GM18499 (cell line): ENCODE results near the gene SLC38A8.

Experiments used
- ATAC-seq: cut with Tn5 transposase; IDR thresholded peaks from one replicate; pipeline ENCODE4 v1.9.1; 2021; ENCODE audit warnings: moderate number of reproducible peaks; ENCODE audit not compliant: insufficient read depth, unreplicated experiment

SLC38A8 gene

DNA sequence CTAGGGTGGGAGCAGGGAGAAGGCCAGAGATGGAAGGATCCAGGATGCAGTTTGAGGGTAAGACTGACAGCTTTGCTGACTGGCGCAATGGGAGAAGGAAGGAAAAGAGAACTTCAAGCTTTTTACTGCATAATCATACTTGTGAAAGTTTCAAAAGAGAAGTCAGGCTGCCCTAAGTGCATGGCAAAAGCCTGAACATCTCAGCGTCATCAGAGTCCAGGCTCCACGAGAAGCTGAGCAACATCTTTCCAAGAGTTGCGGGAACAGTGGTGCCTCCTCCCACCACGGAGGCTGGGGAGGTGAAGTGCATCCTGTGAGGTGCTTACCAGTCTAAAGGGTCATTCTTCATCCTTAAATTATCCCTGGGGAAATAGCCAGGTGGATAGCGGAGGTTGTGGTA is 26.9 kb upstream of the SLC38A8 start:
- ATAC-seq = no peak

DNA sequence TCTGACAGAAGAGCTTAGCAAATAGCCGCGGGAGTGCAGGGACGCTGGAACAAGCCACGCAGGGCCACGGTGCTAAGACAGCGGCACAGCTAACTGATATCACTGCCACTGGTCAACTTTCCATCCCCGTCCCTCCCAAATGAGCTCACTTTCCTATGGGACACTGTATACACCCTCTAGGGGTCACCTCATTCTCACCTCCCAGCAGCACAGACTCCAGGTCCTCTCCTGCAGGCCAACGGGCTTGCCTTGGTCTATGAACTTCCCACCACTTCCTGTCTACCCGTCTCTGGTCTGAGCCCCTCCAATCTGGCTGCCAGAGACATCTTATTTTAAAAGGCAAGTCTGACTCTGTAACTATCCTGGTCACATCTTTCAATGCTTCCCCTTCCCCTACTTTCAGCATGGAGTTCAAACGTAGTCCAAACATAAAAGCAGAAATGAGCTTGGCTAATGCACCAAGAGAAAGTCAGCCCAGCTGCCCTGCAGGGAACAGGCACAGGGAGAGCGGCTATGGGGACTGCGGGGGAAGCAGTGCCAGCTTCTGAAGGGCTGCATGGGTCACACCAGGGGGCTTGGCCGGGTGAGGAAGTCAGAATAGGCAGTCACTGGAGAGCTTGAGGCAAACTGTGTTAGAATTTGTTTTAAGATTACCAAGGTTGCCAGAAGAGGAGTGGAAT is 26.3 kb upstream of the SLC38A8 start:
- ATAC-seq = no peak

DNA sequence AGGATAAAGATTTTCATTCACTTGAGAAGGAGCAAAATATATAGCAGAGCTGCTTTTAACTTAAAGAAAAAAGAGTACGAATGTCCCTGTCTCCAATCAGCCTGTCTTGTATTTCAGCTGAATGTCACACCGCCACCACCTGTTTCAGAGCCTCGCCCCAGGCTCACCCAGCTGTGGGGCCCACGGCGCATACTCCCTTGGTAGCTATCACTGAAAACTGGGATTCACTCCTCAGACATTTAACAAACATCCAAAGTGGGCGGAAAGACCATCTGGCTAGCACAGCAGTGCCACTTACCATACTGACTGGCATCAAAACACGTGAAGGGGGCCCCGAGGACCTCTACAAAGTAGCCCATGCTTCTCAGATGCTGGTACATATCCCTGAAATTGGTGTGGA is 25.4 kb upstream of the SLC38A8 start:
- no peak for ATAC-seq

DNA sequence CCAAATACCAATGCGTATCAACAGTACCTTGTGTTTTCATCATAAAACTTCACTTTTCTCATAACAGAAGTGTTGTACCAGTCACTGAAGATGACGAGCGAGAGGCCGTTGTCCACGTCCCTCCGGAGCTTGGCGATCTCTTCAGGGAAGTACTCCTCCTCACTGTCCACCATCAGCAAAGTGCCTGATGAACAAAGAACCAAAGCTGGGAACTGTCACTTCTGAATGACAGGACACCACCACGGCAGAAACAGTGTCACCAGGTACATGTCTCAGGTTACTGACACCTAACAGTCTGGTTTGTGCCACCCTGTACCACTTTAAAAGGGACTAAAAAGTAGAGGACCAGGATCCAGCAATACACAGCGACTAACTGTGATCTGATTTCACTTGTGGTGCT is 25.0 kb upstream of the SLC38A8 start:
- no peak for ATAC-seq

DNA sequence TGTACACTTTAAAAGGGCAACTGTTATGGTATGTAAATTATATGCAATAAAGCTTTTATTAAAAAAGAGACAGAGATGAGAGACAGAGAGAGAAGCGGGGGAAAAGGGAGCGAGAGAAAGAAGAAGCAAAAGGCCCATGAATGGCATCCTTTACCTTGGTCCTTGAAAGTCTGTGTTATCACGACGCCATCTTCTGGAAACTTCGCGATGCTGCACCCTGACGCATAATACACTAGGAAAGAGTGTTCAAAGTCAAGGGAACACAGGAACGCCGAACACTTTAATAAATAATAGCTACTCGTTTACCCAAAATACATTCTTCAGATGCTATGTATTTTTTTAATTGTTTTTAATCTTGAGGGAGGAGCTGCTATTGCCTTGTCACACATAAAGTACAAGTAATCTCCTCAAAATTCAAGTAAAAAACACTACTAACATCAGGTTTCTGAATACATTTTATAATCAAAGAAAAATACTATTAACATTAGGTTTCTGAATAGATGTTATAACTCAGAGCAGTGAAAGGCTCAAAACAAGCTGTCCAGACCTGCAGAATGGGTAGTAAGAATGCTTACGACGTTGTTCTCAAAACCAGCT is 23.0 kb upstream of the SLC38A8 start:
- no peak for ATAC-seq

DNA sequence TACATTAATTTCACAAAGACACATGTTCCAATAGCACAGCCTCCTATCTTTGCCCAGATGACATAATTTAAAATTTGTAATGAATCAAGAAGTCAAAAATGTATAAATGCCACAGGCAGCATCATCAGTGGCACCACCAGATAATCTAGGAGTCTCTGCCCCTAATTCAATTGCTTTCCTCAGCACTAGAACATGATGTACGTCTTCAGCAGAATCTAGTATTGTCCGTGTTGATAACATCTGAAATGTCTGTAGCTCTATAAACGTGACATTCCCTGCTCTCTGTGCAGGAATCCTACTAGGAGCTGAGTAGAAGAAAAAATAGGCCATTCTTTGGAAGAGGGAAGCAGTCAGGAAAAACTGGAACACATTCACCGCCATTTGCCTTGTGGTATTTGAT is 21.4 kb upstream of the SLC38A8 start:
- no peak for ATAC-seq

DNA sequence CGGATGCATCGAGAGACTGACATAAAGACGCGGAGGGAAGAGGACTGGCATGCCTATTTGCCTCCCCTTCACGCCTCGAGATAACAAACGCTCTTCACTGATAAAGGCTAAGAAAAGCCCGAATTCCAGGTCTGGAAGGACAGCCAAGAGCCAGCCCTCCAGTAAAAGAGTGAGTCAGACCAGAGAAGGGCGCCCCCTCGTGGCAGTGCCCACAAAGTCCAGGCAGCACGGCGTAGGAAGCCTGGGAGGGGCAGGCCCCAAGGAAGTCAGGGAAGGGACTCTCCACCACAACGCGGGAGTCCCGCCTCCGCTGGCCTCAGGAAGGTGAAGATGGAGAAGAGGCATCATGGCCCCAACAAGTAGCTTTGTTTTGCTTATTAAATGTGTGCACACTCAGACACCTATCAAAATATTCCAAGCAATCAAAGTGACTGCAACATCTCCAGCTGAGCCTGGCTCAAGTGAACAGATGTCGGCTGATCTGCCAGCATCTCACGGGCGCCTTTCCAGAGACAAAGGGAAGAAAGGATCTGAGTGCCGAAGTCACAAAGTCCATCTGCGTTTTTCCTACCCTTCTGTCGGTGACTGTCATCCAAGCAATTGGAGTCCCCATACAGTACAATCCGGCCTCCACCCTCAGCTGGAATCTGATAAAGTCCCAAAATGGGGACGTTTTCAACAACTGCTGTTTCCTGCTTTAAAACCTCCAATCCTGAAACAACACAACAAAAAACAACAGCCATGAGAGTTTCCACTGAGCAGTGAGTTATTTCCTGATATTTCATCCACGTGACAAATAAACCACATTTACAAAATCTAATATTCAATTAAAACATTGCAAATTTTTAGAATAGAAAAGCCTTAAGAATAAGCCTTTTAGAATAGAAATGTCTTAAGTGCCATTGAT is 20.4 kb upstream of the SLC38A8 start:
- no peak for ATAC-seq

DNA sequence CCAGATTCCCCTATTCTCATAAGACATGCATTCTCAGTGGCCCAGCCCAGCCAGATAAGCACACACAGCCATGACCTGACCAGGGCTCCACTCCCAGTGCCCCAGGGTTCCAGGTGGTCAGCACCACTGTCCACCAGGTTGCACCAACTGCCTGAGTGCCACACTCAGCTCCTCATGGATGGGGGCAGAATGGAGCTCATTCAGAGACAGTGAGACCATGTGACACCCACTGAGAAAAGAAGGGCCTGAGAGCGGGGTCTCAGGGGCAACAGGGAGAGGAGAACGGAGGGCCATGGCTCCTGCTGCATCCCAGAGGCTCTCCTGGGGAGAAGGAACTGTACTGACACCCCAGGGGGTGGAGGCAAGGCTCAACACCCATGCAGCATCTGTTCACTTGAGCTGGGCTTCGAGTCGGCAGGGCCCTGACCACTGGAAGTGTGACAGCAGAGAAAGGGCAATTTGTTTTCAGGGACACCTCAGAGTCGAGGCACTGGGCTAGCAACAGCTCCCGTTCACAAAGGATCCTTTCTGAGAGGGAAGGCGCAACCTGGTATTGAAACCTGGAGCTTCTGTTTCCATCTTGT is 18.7 kb upstream of the SLC38A8 start:
- no peak for ATAC-seq

DNA sequence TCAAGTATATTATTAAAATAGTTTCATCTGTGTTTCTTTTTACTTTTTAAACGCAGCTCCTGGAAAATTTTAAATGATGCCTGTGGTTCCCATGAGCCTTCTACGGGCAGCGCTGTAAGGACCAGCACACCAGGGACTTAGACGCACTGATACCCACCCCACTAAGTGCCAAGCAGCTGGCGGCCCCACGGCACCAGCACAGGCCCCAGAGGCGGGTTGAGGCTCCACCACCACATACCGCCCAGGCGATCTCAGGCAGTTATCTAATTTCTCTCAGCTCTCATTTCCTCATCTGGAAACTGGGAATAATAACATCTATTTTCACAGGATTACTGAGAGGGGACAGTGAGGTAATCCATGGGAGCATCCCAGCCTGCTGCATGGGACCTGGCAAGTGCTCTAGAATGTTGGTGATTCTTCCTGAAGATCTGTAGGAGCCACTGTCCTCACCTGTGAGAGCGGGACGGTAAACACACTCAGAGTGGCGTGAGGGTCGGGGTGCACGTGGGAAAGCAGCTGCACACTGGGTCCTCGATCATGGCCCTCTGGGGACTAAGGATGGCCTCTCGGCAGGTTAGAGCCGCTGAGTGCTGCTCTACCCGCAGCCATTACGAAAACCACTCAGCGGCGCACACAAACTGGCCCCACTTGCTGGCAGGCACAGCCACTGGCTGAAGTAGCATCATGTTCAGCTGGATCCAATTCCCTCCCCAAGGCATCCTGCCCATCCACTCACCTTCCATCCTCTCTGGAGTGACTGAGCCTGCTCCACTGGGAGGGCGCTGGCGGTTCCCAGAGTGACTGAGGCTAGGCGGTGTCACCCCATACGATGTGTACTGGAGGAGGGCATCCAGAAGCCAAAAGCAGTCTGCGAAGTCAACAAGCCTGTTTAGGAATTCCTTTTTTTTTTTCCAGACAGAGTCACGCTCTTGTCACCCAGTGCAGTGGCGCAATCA is 17.6 kb upstream of the SLC38A8 start:
- ATAC-seq = no peak

DNA sequence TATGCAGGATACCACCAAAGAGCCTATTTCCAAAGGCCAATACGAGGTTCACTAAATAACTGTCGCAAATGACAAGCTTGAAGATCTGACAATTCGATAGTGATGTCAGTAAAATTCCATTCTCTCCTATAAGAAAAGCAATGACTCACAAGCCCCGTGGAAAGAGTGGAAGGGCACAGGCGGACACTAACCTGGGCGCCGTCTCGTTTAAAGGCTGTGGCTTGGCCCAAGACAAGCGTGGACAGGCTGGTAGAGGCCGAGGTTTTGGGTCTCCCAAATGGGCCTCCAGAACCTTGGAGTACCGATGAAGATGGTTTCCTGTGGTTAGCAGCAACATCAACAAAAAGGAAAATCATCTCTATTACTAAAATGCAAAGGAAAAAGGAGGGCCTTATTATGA is 16.5 kb upstream of the SLC38A8 start:
- no peak for ATAC-seq

DNA sequence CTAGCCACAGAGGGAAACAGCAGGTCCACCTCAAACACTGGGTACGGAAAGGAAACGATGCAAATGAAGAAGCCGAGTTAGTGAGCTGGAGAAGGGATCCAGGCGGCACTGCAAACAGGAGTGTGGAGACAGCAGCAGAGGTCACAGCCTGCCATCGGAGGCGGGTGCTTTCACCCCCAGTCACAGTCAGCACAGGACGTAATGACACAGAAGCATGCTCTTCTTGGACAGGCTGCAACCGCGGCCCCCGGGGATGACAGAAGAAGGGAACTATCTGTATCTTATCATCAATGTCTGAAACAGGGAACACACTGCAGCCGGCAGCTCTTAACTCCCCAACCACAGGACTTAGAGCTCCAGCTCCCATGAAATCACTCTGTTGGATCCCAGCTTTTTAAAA is 16.1 kb upstream of the SLC38A8 start:
- no peak for ATAC-seq

DNA sequence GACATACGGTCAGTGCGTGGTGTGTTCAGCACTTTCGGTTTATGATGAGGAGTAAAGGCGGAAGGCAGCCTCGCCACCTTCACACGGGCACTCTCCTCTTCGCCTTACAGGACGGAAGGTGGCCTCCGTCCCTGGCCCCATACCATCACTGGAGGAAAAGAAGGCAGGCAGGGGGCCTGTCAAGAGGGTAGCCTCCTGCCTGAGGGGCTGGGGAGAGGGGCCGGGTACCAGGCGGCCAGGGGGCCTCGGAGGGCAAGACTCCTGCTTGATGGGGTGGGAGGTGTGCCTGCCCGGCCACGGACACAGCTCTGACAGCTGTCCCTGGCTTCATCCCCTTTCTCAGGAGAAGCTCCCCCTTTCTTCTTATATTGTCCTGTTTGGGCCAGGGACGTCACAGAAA is 15.6 kb upstream of the SLC38A8 start:
- ATAC-seq = no peak

DNA sequence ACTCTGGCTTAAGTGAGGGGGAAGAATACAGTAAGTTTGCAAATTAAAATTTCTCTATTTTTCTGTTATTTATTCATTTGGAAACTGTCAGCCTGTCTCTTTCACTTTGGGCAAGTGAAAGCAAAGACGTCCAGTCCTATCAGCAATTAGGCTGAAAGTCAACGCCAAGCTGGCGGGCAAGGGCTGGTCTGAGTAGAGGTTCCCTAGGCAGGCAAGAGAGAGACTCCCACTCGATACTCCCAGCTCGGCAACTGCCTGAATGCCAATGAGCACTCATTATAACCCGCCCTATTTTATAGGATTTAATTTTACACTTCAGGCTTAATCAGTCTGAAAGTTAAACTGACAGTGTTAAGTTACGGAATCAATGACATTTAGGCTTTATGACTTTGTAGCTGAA is 14.3 kb upstream of the SLC38A8 start:
- ATAC-seq = no peak

DNA sequence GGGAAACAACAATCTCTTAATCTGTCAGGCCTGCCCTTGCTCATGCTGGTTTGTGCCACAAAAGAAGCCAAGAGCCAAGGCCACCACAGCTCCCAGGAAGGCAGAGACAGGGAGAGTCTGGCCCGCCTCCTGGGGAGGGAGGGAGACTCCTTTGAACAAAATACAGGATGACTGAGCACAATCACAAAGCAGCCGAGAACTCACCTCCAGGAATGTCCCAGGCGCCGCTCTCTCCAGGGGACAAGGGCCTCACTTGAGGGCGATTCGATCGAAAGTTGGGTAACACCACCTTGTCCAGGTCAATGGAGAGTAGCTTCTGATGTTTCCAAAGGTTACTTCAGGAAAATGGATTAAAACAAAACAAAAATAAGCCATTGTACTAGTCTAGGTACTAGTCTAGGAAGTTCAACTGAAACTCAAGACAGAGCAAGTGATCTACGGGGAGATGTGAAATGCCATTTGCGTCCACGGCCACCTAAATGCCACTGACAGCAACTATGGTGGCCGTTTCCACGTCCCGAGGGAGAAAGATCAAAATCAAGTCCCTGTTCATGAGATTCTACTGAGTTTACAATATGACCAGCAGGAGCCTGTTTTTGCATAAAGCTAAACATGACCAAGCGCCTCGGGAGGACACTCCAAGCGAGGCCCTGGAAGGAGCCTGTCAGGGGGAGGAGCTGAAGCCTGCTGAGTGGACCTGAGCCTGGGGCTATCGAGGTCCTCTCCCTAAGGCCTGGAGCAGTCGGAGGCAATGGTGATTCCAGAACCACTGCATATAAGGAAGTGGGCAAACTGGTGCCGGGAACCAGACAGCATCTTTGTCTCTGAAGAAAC is 13.4 kb upstream of the SLC38A8 start:
- ATAC-seq = no peak

DNA sequence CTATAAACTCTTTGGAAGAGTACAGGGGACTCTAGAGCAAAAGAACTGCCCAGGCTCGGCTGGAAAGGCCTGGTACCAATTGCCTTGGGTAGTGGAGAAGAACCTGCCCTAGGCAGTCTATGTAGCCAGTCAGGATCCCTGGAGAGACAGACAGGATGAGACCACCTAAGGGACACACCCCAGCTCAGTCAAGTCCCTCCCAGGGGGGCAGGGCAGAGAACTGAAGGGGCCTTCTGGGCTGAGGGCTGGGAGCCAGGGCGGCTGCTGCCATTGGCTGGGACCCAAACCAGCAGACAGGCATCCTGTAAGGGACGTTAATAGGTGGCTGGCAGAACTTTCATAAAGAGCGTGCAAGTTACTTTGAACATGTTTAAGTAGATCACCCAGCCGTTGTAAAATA is 12.8 kb upstream of the SLC38A8 start:
- ATAC-seq = no peak

DNA sequence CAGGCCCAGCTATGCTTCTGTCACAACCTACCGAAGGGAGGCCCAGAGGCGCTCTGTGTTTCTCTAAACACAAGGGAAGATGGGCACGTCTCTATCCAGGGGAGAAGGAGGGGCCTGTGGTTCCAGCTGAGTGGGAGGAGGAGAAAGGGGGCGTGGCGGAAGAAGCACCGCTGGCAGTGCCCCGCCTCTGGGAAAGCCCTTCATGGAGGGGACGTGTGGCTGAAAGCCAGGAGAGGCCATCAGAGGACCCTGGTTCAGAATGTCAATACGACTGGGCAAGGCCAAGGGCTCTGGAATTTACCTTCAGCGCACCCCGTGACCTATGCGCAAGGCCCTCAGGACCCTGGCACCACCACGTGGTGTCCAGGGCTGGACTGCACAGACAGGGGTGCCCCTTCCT is 12.3 kb upstream of the SLC38A8 start:
- ATAC-seq = no peak

DNA sequence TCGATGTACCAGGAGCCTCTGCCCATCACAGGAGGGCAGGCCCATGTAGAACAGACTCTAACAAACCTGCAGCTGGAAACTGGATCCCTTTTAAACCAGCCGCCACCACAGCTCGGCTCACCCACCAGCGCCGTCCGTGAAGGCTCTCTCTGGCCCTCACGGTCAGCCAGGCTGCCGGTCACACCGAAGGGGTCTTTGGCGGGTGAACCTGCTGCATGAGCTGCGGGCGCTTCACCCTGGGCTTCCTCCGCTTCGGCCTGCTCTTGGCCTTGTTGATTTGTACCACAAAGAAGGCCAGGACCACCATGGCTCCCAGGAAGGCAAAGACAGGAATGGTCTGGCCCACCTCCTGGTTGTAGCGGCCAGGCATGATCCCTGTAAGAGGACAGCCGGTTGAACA is 11.7 kb upstream of the SLC38A8 start:
- no peak for ATAC-seq

DNA sequence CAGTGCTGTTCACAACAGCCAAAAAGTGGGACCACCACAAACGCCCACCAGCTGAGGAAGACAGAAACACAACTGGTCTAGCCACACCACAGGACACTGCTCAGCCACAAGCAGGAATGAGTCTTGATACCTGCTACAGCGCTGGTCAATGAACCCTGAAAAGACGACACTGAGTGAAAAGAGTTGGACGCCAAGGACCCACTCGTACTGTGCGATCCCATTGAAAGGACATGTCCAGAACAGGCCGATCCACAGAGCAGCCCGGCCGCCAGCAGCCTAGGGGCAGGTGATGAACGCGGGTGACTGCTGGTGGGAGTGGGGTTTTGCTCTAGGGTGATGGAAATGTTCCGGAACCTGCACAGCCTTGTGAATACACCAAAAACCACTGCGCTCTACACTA is 10.6 kb upstream of the SLC38A8 start:
- no peak for ATAC-seq

DNA sequence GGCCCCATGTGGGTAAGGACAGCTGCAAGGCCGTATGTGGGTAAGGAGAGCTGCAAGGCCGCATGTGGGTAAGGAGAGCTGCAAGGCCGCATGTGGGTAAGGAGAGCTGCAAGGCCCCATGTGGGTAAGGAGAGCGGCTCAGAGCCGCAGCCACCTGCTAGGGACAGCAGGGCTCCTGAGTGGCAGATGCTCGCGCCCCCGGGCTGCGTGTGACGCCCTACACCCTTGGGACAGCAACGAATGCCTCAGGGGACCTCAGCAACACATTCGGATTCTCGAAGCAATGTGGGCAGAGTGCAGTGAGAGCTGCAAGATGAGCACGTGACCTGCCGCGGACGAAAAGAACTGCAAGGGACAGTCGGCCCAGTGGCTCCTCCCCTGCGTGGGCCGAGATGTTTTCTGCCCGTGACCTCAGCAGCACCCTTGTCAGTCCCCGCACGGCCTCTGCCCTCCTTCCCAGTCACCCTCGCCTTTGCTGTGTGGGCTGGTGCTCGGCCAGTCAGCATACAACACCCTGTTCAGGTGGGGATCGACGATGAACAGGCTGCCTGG is 9.6 kb upstream of the SLC38A8 start:
- ATAC-seq = no peak
